HPDE6-E6E7 (cell line): ENCODE data around the gene MTUS2.

ENCODE experiments used
- DNase-seq: peaks from one replicate; pipeline ENCODE4 v3.0.0; 2011; ENCODE audit warnings: missing footprints; ENCODE audit errors: extremely low spot score

Gene MTUS2

GRCh38 chr13:29524641-29525040 is 704.5 kb downstream of the MTUS2 start:
- DNase-seq = no peak

GRCh38 chr13:29525757-29526156 is 705.6 kb downstream of the MTUS2 start:
- no peak for DNase-seq

- no peak for DNase-seq
Observed at GRCh38 chr13:29526741-29527140, 706.6 kb downstream of the MTUS2 start.

GRCh38 chr13:29527511-29527910 is 707.4 kb downstream of the MTUS2 start:
- no peak for DNase-seq

GRCh38 chr13:29527916-29528315 is 707.8 kb downstream of the MTUS2 start:
- no peak for DNase-seq

GRCh38 chr13:29529754-29530153 is 709.6 kb downstream of the MTUS2 start:
- no peak for DNase-seq

GRCh38 chr13:29530901-29531300 is 710.8 kb downstream of the MTUS2 start:
- DNase-seq = no peak

GRCh38 chr13:29532116-29532515 is 712.0 kb downstream of the MTUS2 start:
- no peak for DNase-seq

GRCh38 chr13:29532821-29533220 is 712.7 kb downstream of the MTUS2 start:
- no peak for DNase-seq

- no peak for DNase-seq
Observed at GRCh38 chr13:29534083-29534482, 713.9 kb downstream of the MTUS2 start.

- DNase-seq = no peak
Observed at GRCh38 chr13:29535663-29536655, 715.8 kb downstream of the MTUS2 start.

- DNase-seq = no peak
Observed at GRCh38 chr13:29536853-29537252, 716.7 kb downstream of the MTUS2 start.

- no peak for DNase-seq
Observed at GRCh38 chr13:29537736-29538651, 717.9 kb downstream of the MTUS2 start.

GRCh38 chr13:29538652-29539040 is 718.5 kb downstream of the MTUS2 start:
- DNase-seq = no peak

- no peak for DNase-seq
Observed at GRCh38 chr13:29539856-29540255, 719.7 kb downstream of the MTUS2 start.

- DNase-seq = no peak
Observed at GRCh38 chr13:29540334-29540733, 720.2 kb downstream of the MTUS2 start.

GRCh38 chr13:29540799-29541198 is 720.7 kb downstream of the MTUS2 start:
- DNase-seq = no peak

GRCh38 chr13:29541400-29541799 is 721.3 kb downstream of the MTUS2 start:
- no peak for DNase-seq

GRCh38 chr13:29542381-29542780 is 722.2 kb downstream of the MTUS2 start:
- DNase-seq = no peak

GRCh38 chr13:29543230-29544215 is 723.4 kb downstream of the MTUS2 start:
- no peak for DNase-seq

GRCh38 chr13:29545988-29546387 is 725.8 kb downstream of the MTUS2 start:
- DNase-seq = no peak
